HepG2 (cell line): ENCODE results near the gene NDRG3. TPM values are rescaled to one million over a fixed set of nuclear protein-coding genes. Genes with fewer than 3 reads are reported as not detected.

Experiments used
- FOXK2 ChIP-seq: fragments of 450-650 bp; IDR thresholded peaks from 2 replicates; pipeline ENCODE4 v1.6.1; 2016
- GABPB1 ChIP-seq: IDR thresholded peaks from 2 replicates; pipeline ENCODE4 v1.6.1; 2016; ENCODE audit warnings: mild to moderate bottlenecking, missing genetic modification reagents, moderate library complexity, missing compliant biosample characterization
- GLI4 ChIP-seq: sonication (generic); formaldehyde crosslinking; IDR thresholded peaks from 2 replicates; pipeline ENCODE4 v1.5.1; 2020; ENCODE audit warnings: missing genetic modification reagents, mild to moderate bottlenecking, moderate library complexity, borderline replicate concordance
- HDAC1 ChIP-seq: sonication (generic); formaldehyde crosslinking; IDR thresholded peaks from 2 replicates; pipeline ENCODE4 v1.5.1; 2020; ENCODE audit warnings: mild to moderate bottlenecking, missing genetic modification reagents
- HHEX ChIP-seq: IDR thresholded peaks from 2 replicates; pipeline ENCODE4 v1.6.1; 2016; ENCODE audit warnings: control low read depth
- HMG20B ChIP-seq: conservative IDR thresholded peaks from 2 replicates; pipeline ENCODE4 v1.6.1; 2016; ENCODE audit warnings: missing genetic modification reagents, missing compliant biosample characterization
- MAZ ChIP-seq, 2 experiments: sonication (generic) in 1 of 2; formaldehyde crosslinking in 1 of 2; IDR thresholded peaks; 2 replicates each; pipeline versions ENCODE4 v1.5.0 to v1.6.1; 2012 to 2020; ENCODE audit warnings: low read depth in 2 of 2, mild to moderate bottlenecking in 2 of 2, borderline replicate concordance in 1 of 2, improper control_type of control experiment in 1 of 2, low read length in 1 of 2, missing genetic modification reagents in 1 of 2, moderate library complexity in 1 of 2
- PAWR ChIP-seq: sonication (generic); formaldehyde crosslinking; IDR thresholded peaks from 2 replicates; pipeline ENCODE4 v1.4.0; 2020; ENCODE audit warnings: missing genetic modification reagents, mild to moderate bottlenecking, borderline replicate concordance
- REXO4 ChIP-seq: sonication (generic); formaldehyde crosslinking; IDR thresholded peaks from 2 replicates; pipeline ENCODE4 v1.8.0; 2022; ENCODE audit warnings: missing genetic modification reagents, mild to moderate bottlenecking, borderline replicate concordance
- ZFP82 ChIP-seq: sonication (generic); formaldehyde crosslinking; IDR thresholded peaks from 2 replicates; pipeline ENCODE4 v1.5.1; 2020; ENCODE audit warnings: mild to moderate bottlenecking, missing genetic modification reagents, borderline replicate concordance
- ZNF446 ChIP-seq: sonication (generic); formaldehyde crosslinking; IDR thresholded peaks from 2 replicates; pipeline ENCODE4 v1.5.0; 2020; ENCODE audit warnings: mild to moderate bottlenecking, missing genetic modification reagents
- ZNF670 ChIP-seq: sonication (generic); formaldehyde crosslinking; IDR thresholded peaks from 2 replicates; pipeline ENCODE4 v1.8.0; 2022; ENCODE audit warnings: mild to moderate bottlenecking, missing genetic modification reagents, borderline replicate concordance
- ZNF720 ChIP-seq: sonication (generic); formaldehyde crosslinking; IDR thresholded peaks from 2 replicates; pipeline ENCODE4 v1.4.0; 2020; ENCODE audit warnings: missing genetic modification reagents
- ZNF775 ChIP-seq: sonication (generic); formaldehyde crosslinking; IDR thresholded peaks from 2 replicates; pipeline ENCODE4 v1.4.0; 2020; ENCODE audit warnings: missing genetic modification reagents, mild to moderate bottlenecking, moderate library complexity, borderline replicate concordance
- polyA plus RNA-seq, 8 experiments: library from polyadenylated mRNA; depleted of rRNA in 3 of 8; stranded (reverse) in 7 of 8; unstranded in 1 of 8; fragments of >200 nt; fragmentation: Illumina TruSeq in 4 of 8; extraction: Trizol in 4 of 8; gene quantifications; 2 replicates each; pipeline versions ENCODE4 v1.2.1 to v1.2.3, GENCODE V29; 2011 to 2016; ENCODE audit warnings: low read depth in 4 of 8, missing spikeins in 1 of 8, mixed read lengths in 1 of 8; ENCODE audit not compliant: insufficient read depth in 1 of 8
- total RNA-seq, 5 experiments: library from RNA; depleted of rRNA; stranded (reverse); fragments of >200 nt; fragmentation: Illumina TruSeq; extraction: Trizol; gene quantifications; 2 replicates each; pipeline ENCODE4 v1.2.3, GENCODE V29; 2016; ENCODE audit warnings: low read depth in 1 of 5
- TF ChIP-seq, protein P1 (sequence below): sonication (generic); formaldehyde crosslinking; IDR thresholded peaks from 2 replicates; pipeline ENCODE4 v1.5.0; 2020; ENCODE audit warnings: missing genetic modification reagents, mild to moderate bottlenecking, borderline replicate concordance
- TF ChIP-seq, protein P2 (sequence below): sonication (generic); formaldehyde crosslinking; IDR thresholded peaks from 2 replicates; pipeline ENCODE4 v1.5.1; 2020; ENCODE audit warnings: missing genetic modification reagents, mild to moderate bottlenecking, borderline replicate concordance
- TF ChIP-seq, protein P3 (sequence below): sonication (generic); formaldehyde crosslinking; IDR thresholded peaks from 2 replicates; pipeline ENCODE4 v1.8.0; 2022; ENCODE audit warnings: missing genetic modification reagents, mild to moderate bottlenecking, inconsistent platforms, borderline replicate concordance
- TF ChIP-seq, protein P4 (sequence below), 2 experiments: sonication (generic) in 1 of 2; formaldehyde crosslinking in 1 of 2; IDR thresholded peaks; 2 replicates each; pipeline versions ENCODE4 v1.4.0 to v1.6.1; 2018 to 2020; ENCODE audit warnings: missing genetic modification reagents in 2 of 2, borderline replicate concordance in 1 of 2, low read depth in 1 of 2, mild to moderate bottlenecking in 1 of 2, missing biosample characterization in 1 of 2
- TF ChIP-seq, protein P5 (sequence below): sonication (generic); formaldehyde crosslinking; IDR thresholded peaks from 2 replicates; pipeline ENCODE4 v1.8.1; 2023; ENCODE audit warnings: mild to moderate bottlenecking, missing genetic modification reagents

NDRG3 gene
- total and polyA plus RNA-seq, 2 of the 13 experiments (the other 11 are each of a cell fraction or from before 2014, with no cell fraction given), result 36.0 to 40.5 TPM

DNA sequence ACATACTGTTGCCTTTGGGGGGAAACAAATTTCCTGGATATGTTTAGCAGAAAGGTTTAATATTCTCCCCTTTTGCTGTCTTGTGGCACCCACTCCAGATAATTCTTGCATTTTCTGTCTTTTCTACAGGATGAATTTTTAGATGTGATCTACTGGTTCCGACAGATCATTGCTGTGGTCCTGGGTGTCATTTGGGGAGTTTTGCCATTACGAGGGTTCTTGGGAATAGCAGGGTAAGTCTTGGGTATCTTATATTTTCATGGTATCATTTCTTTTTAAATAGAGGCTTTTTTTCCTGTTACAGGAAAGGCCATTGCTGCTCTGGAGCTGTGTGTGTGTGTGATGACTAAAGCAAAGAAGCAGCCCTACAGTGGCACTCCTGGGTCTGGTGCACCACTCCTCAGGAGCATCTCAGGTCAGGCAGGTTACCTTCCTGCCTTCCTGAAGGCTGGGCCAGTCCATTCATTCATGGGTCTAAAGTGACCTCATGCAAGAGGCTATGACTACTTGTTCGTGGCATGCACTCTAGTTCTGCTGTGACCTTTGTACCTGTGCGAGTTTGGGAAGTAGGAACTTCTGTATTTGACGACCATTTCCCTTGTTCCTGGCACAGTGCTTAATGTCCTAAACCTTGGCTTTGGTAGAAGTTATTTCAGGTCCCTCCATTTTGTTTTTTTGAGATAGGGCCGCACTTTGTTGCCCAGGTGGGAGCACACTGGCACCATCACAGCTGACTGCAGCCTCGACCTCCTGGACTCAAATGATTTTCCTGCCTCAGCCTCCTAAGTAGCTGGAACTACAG, 138.1 kb downstream of the NDRG3 start (continued):
- TF ChIP-seq GABPB1, result peak; percentile 15
- no peak for TF ChIP-seq ZNF720 (CRISPR knock-in tag)
- TF ChIP-seq, protein P1, sequence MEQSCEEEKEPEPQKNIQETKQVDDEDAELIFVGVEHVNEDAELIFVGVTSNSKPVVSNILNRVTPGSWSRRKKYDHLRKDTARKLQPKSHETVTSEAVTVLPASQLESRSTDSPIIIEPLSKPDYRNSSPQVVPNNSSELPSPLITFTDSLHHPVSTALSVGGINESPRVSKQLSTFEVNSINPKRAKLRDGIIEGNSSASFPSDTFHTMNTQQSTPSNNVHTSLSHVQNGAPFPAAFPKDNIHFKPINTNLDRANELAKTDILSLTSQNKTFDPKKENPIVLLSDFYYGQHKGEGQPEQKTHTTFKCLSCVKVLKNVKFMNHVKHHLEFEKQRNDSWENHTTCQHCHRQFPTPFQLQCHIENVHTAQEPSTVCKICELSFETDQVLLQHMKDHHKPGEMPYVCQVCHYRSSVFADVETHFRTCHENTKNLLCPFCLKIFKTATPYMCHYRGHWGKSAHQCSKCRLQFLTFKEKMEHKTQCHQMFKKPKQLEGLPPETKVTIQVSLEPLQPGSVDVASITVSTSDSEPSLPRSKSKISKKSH (CRISPR knock-in tag), result no peak
- no peak for TF ChIP-seq GLI4 (CRISPR knock-in tag)
- TF ChIP-seq FOXK2, result 0 out of 2 replicates have a peak, but pooled peaks have one; percentile 26
- TF ChIP-seq HHEX, result no peak
- TF ChIP-seq REXO4 (CRISPR knock-in tag), result no peak
- TF ChIP-seq, protein P2, sequence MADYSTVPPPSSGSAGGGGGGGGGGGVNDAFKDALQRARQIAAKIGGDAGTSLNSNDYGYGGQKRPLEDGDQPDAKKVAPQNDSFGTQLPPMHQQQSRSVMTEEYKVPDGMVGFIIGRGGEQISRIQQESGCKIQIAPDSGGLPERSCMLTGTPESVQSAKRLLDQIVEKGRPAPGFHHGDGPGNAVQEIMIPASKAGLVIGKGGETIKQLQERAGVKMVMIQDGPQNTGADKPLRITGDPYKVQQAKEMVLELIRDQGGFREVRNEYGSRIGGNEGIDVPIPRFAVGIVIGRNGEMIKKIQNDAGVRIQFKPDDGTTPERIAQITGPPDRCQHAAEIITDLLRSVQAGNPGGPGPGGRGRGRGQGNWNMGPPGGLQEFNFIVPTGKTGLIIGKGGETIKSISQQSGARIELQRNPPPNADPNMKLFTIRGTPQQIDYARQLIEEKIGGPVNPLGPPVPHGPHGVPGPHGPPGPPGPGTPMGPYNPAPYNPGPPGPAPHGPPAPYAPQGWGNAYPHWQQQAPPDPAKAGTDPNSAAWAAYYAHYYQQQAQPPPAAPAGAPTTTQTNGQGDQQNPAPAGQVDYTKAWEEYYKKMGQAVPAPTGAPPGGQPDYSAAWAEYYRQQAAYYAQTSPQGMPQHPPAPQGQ (CRISPR knock-in tag), result no peak
- TF ChIP-seq PAWR (CRISPR knock-in tag), result no peak
- peak; percentile 38; the same call in 1 of the 2 replicates for TF ChIP-seq HDAC1
- TF ChIP-seq ZFP82 (CRISPR knock-in tag), result no peak
- TF ChIP-seq MAZ (IDR thresholded peaks at IDR 0.05; ENCODE audit: borderline replicate concordance, low read depth, low read length), result no peak
- TF ChIP-seq MAZ (CRISPR knock-in tag; IDR thresholded peaks at IDR 0.05; ENCODE audit: low read depth), result no peak
- TF ChIP-seq HMG20B (CRISPR knock-in tag), result no peak
- TF ChIP-seq, protein P3, sequence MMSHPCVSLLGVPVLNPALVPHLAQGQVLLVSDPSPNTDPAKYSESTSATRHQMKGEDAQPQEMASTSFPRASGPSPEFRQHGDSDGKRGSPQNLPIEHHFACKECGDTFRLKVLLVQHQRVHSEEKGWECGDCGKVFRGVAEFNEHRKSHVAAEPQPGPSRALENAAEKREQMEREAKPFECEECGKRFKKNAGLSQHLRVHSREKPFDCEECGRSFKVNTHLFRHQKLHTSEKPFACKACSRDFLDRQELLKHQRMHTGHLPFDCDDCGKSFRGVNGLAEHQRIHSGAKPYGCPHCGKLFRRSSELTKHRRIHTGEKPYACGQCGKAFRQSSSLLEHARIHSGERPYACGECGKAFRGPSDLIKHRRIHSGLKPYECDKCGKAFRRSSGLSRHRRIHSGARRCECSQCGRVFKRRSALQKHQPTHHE (CRISPR knock-in tag), result no peak
- no peak for TF ChIP-seq ZNF775 (CRISPR knock-in tag)
- TF ChIP-seq ZNF446, result no peak
- TF ChIP-seq, protein P4, sequence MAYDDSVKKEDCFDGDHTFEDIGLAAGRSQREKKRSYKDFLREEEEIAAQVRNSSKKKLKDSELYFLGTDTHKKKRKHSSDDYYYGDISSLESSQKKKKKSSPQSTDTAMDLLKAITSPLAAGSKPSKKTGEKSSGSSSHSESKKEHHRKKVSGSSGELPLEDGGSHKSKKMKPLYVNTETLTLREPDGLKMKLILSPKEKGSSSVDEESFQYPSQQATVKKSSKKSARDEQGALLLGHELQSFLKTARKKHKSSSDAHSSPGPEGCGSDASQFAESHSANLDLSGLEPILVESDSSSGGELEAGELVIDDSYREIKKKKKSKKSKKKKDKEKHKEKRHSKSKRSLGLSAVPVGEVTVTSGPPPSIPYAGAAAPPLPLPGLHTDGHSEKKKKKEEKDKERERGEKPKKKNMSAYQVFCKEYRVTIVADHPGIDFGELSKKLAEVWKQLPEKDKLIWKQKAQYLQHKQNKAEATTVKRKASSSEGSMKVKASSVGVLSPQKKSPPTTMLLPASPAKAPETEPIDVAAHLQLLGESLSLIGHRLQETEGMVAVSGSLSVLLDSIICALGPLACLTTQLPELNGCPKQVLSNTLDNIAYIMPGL (CRISPR knock-in tag; IDR thresholded peaks at IDR 0.05; ENCODE audit: borderline replicate concordance in 1 of 2, low read depth in 1 of 2), result peak; percentile 33 to 64; a peak in 3 of 4 replicates
- TF ChIP-seq, protein P5, sequence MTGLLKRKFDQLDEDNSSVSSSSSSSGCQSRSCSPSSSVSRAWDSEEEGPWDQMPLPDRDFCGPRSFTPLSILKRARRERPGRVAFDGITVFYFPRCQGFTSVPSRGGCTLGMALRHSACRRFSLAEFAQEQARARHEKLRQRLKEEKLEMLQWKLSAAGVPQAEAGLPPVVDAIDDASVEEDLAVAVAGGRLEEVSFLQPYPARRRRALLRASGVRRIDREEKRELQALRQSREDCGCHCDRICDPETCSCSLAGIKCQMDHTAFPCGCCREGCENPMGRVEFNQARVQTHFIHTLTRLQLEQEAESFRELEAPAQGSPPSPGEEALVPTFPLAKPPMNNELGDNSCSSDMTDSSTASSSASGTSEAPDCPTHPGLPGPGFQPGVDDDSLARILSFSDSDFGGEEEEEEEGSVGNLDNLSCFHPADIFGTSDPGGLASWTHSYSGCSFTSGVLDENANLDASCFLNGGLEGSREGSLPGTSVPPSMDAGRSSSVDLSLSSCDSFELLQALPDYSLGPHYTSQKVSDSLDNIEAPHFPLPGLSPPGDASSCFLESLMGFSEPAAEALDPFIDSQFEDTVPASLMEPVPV (CRISPR knock-in tag), result no peak
- no peak for TF ChIP-seq ZNF670 (CRISPR knock-in tag)
